ENCODE measurements around the gene NUDT21.

DNA sequence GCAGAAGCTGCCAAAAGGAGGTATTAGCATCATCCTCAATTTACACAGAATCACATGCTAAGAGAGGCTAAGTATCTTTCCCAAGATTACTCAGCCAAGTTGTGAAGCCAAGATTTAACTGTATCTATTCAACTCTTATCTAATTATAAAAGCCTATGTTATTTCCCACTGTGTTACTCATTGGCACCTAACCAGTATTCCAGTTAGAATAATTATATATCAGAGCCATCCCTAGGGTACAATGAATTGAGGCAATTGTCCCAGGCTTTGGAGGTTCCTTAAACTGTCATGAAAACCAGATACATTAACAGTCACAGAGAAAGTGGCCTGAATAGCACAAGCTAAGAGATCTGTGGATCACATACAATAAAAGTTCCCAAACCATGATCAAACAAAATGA, 14.9 kb downstream of the NUDT21 start:
- TF ChIP-seq, protein P1, sequence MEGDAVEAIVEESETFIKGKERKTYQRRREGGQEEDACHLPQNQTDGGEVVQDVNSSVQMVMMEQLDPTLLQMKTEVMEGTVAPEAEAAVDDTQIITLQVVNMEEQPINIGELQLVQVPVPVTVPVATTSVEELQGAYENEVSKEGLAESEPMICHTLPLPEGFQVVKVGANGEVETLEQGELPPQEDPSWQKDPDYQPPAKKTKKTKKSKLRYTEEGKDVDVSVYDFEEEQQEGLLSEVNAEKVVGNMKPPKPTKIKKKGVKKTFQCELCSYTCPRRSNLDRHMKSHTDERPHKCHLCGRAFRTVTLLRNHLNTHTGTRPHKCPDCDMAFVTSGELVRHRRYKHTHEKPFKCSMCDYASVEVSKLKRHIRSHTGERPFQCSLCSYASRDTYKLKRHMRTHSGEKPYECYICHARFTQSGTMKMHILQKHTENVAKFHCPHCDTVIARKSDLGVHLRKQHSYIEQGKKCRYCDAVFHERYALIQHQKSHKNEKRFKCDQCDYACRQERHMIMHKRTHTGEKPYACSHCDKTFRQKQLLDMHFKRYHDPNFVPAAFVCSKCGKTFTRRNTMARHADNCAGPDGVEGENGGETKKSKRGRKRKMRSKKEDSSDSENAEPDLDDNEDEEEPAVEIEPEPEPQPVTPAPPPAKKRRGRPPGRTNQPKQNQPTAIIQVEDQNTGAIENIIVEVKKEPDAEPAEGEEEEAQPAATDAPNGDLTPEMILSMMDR (IDR thresholded peaks at IDR 0.05), result no peak
- TF ChIP-seq EP300 (IDR thresholded peaks at IDR 0.05) (no peak), POLR2AphosphoS5 (IDR thresholded peaks at IDR 0.05) (no peak), POLR2A (IDR thresholded peaks at IDR 0.05) (no peak)
